GM13976 (cell line): ENCODE measurements around the gene S100G.

Experiments
- DNase-seq: peaks from one replicate; pipeline ENCODE4 v3.0.0; 2012; ENCODE audit warnings: low spot score
- CTCF ChIP-seq: IDR thresholded peaks from 2 replicates; pipeline ENCODE4 v1.5.1; 2012; ENCODE audit warnings: borderline replicate concordance, mild to moderate bottlenecking; ENCODE audit not compliant: insufficient read depth; ENCODE audit errors: extremely low read depth, missing control alignments, control extremely low read depth
- in situ Hi-C: fragments of 300-500 bp; cut with MboI; formaldehyde crosslinking; loops from one replicate; pipeline ENCODE4 v1.12.0; 2022; ENCODE audit warnings: low sequenced_read_pairs, mixed read lengths, inconsistent platforms; ENCODE audit not compliant: unreplicated experiment

S100G gene

DNA sequence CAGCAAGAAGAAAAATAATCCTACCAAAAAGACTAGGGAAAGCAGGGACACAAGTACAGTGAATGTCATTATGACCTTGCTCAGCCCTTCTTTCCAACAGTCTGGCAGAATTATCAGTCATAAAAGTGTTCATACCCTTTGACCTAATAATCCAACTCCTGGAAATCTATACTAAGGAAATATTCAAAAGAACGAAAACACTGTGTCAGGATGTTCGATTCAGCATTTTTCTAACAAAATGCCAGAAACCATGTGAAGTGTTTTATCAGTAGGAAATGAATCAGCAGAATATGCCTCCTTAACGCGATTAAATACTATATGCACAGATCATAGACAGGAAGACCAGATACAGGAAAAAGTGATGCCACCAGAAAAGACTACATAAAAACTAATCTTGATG lies 16.2 kb upstream of the S100G start:
- TF ChIP-seq CTCF: no peak
- in situ Hi-C loops: no loop called here

DNA sequence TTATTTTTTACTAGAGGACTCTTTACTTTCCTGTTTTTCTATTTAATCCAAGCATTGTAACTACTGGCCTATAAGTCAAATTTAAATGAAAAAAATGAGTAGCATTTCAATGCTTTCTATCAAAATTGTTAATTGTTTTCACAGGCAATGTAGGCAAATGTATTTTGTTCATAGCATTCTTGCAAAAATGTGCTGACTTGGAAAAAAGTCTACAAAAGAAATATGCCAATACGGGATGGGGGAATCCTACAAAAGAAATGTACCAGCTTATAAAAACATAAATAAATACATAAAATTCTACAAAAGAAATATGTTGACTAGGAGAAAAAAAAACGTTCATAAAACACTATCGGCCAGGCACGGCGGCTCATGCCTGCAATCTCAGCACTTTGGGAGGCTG lies 14.9 kb upstream of the S100G start:
- DNase-seq: no peak
- no peak for TF ChIP-seq CTCF
- in situ Hi-C loops: no loop called here

More for the DNA sequence above, 16.2 kb upstream of the S100G start:
- DNase-seq: no peak

- in situ Hi-C loops: no loop called here
Observed at GRCh38 chrX:16635596-16635995, 14.4 kb upstream of the S100G start.

DNA sequence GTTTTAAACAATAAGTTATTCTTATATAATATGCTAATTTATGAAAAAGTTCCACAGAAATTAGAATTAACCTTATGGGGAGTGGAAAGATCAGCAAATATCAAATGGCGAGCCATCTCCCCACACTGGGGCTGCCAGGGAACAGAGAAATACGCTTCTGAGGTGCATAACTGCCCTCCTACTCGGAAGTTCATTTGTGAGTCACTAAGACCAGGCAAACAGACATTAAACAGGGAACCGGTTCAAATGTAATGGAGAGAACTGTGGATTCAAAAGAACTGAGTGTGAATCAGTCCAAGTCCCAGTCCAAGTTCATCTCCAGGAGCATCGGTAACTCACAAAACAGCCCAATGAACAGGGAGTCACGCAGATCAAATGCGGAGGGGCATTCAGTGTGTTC lies 11.4 kb upstream of the S100G start:
- DNase-seq: no peak
- in situ Hi-C loops: no loop called here
- no peak for TF ChIP-seq CTCF

More at GRCh38 chrX:16635596-16635995, 14.4 kb upstream of the S100G start:
- DNase-seq: no peak
- TF ChIP-seq CTCF: no peak

DNA sequence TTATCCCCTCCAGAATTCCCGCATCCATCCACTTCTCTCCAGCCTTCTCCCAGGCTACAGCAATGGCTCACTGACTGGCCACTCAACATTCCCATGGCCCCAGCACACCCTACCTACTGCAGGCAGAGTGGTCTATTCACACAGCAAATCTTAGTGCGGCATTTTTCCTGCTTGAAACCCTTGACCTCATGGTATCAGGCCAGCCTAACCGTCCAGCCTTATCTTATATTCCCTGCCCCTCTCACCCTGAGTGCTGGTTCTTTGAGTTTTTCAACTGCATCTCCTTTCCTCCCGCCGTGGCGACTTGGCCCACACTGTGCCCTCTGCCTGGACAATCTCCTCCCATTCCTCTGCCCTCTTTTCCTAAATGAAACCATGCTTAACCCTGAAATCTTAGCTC lies 10.0 kb upstream of the S100G start:
- in situ Hi-C loops: no loop called here
- TF ChIP-seq CTCF: no peak
- no peak for DNase-seq

GRCh38 chrX:16640823-16641222 lies 9.1 kb upstream of the S100G start:
- in situ Hi-C loops: no loop called here
- DNase-seq: no peak
- no peak for TF ChIP-seq CTCF

DNA sequence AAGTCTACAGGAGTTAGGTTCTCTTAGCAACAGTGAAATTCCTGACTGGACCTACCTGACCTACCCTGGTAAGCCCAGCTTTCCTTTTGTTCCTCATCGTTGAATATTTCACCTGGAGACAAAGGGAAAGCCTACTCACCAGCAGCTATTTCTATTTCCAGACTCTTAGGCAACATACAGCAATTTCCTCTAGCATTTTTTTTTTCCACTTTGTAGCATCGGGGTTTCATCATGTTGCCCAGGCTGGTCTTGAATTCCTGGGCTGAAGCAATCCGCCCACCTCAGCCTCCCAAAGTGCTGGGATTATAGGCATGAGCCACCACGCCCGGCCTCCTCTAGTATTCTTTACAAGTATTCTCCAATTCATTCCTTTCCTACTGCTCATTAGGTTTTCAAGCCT lies 6.8 kb upstream of the S100G start:
- DNase-seq: no peak
- in situ Hi-C loops: no loop called here
- TF ChIP-seq CTCF: no peak
